Measurements from ENCODE around the gene NF1. TPM values are rescaled to one million over a fixed set of nuclear protein-coding genes. Genes with fewer than 3 reads are reported as not detected.

The NF1 gene
- polyA plus RNA-seq, 2 of the 4 experiments (the other 2 are of a cell fraction), result 15.9 to 73.2 TPM

DNA sequence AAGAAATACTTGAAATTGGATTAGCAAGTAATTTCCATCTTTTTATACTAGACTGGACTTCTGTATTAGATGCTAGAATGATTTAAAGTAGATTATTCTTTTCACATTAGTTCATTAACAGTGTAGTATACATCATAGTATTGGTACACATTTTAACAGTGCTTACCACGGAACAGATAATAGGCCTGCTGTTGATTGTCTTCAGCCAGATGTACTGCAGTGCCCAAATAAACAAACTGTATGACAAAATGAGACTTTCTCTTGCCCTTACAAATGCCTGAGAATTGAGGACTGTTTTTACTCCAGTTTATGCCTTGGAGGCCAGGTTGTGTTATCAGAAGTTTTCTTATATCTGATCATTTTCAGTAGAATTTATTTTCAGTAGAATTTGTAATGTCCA, 226.0 kb downstream of the NF1 start:
- H3K27ac ChIP-seq, result no peak overlapping the region
- ATAC-seq (no peak), FAIRE-seq (no peak), DNase-seq (ENCODE audit: low read depth in 1 of 2, low spot score in 1 of 2) (no peak)
- no peak overlapping the region for H3K4me3 ChIP-seq
- POLR2A ChIA-PET, result no interaction called here
- no peak overlapping the region for H3K4me2 ChIP-seq
- H3K9me3 ChIP-seq, result no peaks in the 10 kb centered on the region
- TF ChIP-seq NPAS2 (CRISPR knock-in tag; IDR thresholded peaks at IDR 0.05; ENCODE audit: borderline replicate concordance), result no peak
- no peak for TF ChIP-seq HDAC2 (IDR thresholded peaks at IDR 0.05)
- TF ChIP-seq FOSL2 (IDR thresholded peaks at IDR 0.05), result no peak
- no peak for TF ChIP-seq FOSL2 (CRISPR knock-in tag; IDR thresholded peaks at IDR 0.05)
- TF ChIP-seq ATOH8 (CRISPR knock-in tag; IDR thresholded peaks at IDR 0.05; ENCODE audit: low read depth), result no peak
- no peak for TF ChIP-seq NFE2L2 (conservative IDR thresholded peaks at IDR 0.05; ENCODE audit: low read length)
- no peak for TF ChIP-seq CTCF (IDR thresholded peaks at IDR 0.05)
- TF ChIP-seq FOXS1 (CRISPR knock-in tag; IDR thresholded peaks at IDR 0.05), result no peak
- no peak for TF ChIP-seq CBX8 (IDR thresholded peaks at IDR 0.05)
- no peak for TF ChIP-seq MYC (IDR thresholded peaks at IDR 0.05; ENCODE audit: borderline replicate concordance, low read length)
- TF ChIP-seq, protein P1, sequence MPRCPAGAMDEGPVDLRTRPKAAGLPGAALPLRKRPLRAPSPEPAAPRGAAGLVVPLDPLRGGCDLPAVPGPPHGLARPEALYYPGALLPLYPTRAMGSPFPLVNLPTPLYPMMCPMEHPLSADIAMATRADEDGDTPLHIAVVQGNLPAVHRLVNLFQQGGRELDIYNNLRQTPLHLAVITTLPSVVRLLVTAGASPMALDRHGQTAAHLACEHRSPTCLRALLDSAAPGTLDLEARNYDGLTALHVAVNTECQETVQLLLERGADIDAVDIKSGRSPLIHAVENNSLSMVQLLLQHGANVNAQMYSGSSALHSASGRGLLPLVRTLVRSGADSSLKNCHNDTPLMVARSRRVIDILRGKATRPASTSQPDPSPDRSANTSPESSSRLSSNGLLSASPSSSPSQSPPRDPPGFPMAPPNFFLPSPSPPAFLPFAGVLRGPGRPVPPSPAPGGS (IDR thresholded peaks at IDR 0.05), result no peak
- no peak for TF ChIP-seq ELK1 (IDR thresholded peaks at IDR 0.05; ENCODE audit: low read depth, low read length)
- no peak for TF ChIP-seq RFX5 (IDR thresholded peaks at IDR 0.05)
- TF ChIP-seq, protein P2, sequence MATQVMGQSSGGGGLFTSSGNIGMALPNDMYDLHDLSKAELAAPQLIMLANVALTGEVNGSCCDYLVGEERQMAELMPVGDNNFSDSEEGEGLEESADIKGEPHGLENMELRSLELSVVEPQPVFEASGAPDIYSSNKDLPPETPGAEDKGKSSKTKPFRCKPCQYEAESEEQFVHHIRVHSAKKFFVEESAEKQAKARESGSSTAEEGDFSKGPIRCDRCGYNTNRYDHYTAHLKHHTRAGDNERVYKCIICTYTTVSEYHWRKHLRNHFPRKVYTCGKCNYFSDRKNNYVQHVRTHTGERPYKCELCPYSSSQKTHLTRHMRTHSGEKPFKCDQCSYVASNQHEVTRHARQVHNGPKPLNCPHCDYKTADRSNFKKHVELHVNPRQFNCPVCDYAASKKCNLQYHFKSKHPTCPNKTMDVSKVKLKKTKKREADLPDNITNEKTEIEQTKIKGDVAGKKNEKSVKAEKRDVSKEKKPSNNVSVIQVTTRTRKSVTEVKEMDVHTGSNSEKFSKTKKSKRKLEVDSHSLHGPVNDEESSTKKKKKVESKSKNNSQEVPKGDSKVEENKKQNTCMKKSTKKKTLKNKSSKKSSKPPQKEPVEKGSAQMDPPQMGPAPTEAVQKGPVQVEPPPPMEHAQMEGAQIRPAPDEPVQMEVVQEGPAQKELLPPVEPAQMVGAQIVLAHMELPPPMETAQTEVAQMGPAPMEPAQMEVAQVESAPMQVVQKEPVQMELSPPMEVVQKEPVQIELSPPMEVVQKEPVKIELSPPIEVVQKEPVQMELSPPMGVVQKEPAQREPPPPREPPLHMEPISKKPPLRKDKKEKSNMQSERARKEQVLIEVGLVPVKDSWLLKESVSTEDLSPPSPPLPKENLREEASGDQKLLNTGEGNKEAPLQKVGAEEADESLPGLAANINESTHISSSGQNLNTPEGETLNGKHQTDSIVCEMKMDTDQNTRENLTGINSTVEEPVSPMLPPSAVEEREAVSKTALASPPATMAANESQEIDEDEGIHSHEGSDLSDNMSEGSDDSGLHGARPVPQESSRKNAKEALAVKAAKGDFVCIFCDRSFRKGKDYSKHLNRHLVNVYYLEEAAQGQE (IDR thresholded peaks at IDR 0.05), result no peak
- TF ChIP-seq KDM5A (IDR thresholded peaks at IDR 0.05), result no peak
- no peak for TF ChIP-seq TFCP2L1 (CRISPR knock-in tag; IDR thresholded peaks at IDR 0.05)
- TF ChIP-seq PHF8 (IDR thresholded peaks at IDR 0.05; ENCODE audit: borderline replicate concordance, low read depth), result no peak
- TF ChIP-seq, protein P3, sequence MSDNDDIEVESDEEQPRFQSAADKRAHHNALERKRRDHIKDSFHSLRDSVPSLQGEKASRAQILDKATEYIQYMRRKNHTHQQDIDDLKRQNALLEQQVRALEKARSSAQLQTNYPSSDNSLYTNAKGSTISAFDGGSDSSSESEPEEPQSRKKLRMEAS (IDR thresholded peaks at IDR 0.05), result no peak
- no peak for TF ChIP-seq RARB (CRISPR knock-in tag; IDR thresholded peaks at IDR 0.05)
- no peak for TF ChIP-seq NR3C1 (IDR thresholded peaks at IDR 0.05)
- TF ChIP-seq EHF (CRISPR knock-in tag; IDR thresholded peaks at IDR 0.05), result no peak
- CTCF ChIA-PET, result no interaction called here
- H3K4me1 ChIP-seq, result no peaks in the 10 kb centered on the region
- WGBS (ENCODE audit: missing lambda C conversion rate), result 91% methylated on average over 1 of the region's 1 CpG
